Measurements from ENCODE around the gene CERK.

GRCh38 chr22:46659791-46660186, 78.3 kb downstream of the CERK start:
- TF ChIP-seq CTCF (IDR thresholded peaks at IDR 0.05 in 8 of 11, conservative IDR thresholded peaks at IDR 0.05 in 3 of 11) (no peak), POLR2AphosphoS5 (IDR thresholded peaks at IDR 0.05) (no peak)

Measured in spleen (tissue), 7 donors.